ENCODE results near the gene CACNA1S. TPM values are rescaled to one million over a fixed set of nuclear protein-coding genes. Genes with fewer than 3 reads are reported as not detected.

The CACNA1S gene
- polyA plus RNA-seq, 1 of the 3 experiments (the other 2 are of a cell fraction): not detected

GRCh38 chr1:201127755-201128455, 15.7 kb upstream of the CACNA1S start:
- Histone ChIP-seq H3K27ac (ENCODE audit: low read depth in 2 of 2, low read length in 1 of 2) (no peak overlapping the region), H3K4me1 (ENCODE audit: control insufficient read depth in 1 of 2, insufficient read depth in 2 of 2, low read depth in 1 of 2, low read length in 1 of 2) (no peaks in the 10 kb centered on the region; a peak in 1 of 4 replicates), H3K79me2 (ENCODE audit: insufficient read depth) (no peaks in the 10 kb centered on the region), H4K20me1 (ENCODE audit: insufficient read depth) (no peaks in the 10 kb centered on the region), H3K9me2 (no peaks in the 10 kb centered on the region), H3K36me3 (replicated peaks in 1 of 2; ENCODE audit: control insufficient read depth in 1 of 2, insufficient read depth in 2 of 2, low read length in 1 of 2) (no peaks in the 10 kb centered on the region), H3K9ac (no peak overlapping the region), H2AFZ (ENCODE audit: low read depth) (no peak overlapping the region), H3F3A (replicated peaks; ENCODE audit: insufficient read depth) (no peaks in the 10 kb centered on the region), H3K4me2 (no peak overlapping the region), H3K9me3 (no peaks in the 10 kb centered on the region), H3K4me3 (ENCODE audit: low read depth in 2 of 2, low read length in 1 of 2) (no peak overlapping the region), H3K27me3 (ENCODE audit: insufficient read depth) (peaks cover 28% of the 10 kb centered on the region; the same call in 1 of the 2 replicates)
- CTCF ChIA-PET: no interaction called here
- 87% methylated on average over 15 of the region's 17 CpGs for WGBS (ENCODE audit: low lambda C conversion rate)
- TF ChIP-seq NRF1 (IDR thresholded peaks at IDR 0.05; ENCODE audit: low read depth, low read length): no peak
- no peak for TF ChIP-seq FOSL2 (IDR thresholded peaks at IDR 0.05; ENCODE audit: borderline replicate concordance, low read depth)
- DNase-seq: no peak
- POLR2A ChIA-PET: no interaction called here

- H3K9me3 ChIP-seq: no peaks in the 10 kb centered on the region
- H3K36me3 ChIP-seq (replicated peaks in 1 of 2; ENCODE audit: control insufficient read depth in 1 of 2, insufficient read depth in 2 of 2, low read length in 1 of 2): no peaks in the 10 kb centered on the region
- POLR2A ChIA-PET: no interaction called here
- TF ChIP-seq POLR2AphosphoS5 (IDR thresholded peaks at IDR 0.05; ENCODE audit: low read depth, low read length): no peak
- TF ChIP-seq RXRA (IDR thresholded peaks at IDR 0.05; ENCODE audit: borderline replicate concordance, low read depth): no peak
- TF ChIP-seq MEF2A (IDR thresholded peaks at IDR 0.05; ENCODE audit: borderline replicate concordance, low read depth): no peak
- TF ChIP-seq NRF1 (IDR thresholded peaks at IDR 0.05; ENCODE audit: low read depth, low read length): no peak
- peak; percentile 21; the same call in 1 of the 2 replicates for TF ChIP-seq CTCF (IDR thresholded peaks at IDR 0.05)
- TF ChIP-seq USF1 (IDR thresholded peaks at IDR 0.05; ENCODE audit: borderline replicate concordance, low read depth): no peak
- no peak for TF ChIP-seq PBX3 (IDR thresholded peaks at IDR 0.05)
- TF ChIP-seq ELF1 (IDR thresholded peaks at IDR 0.05): no peak
- peak; percentile 44; the same call in 1 of the 2 replicates for TF ChIP-seq TCF12 (IDR thresholded peaks at IDR 0.05)
- TF ChIP-seq EZH2phosphoT487 (IDR thresholded peaks at IDR 0.05; ENCODE audit: borderline replicate concordance, low read depth): no peak
- TF ChIP-seq REST (IDR thresholded peaks at IDR 0.05; ENCODE audit: low read depth, low read length): no peak
- 0 out of 2 replicates have a peak, but pooled peaks have one; percentile 21 for TF ChIP-seq FOSL2 (IDR thresholded peaks at IDR 0.05; ENCODE audit: borderline replicate concordance, low read depth)
- no peaks in the 10 kb centered on the region for H4K20me1 ChIP-seq (ENCODE audit: insufficient read depth)
- peak; percentile 44 for DNase-seq
- no peaks in the 10 kb centered on the region for H3K9me2 ChIP-seq
- H2AFZ ChIP-seq (ENCODE audit: low read depth): no peak within 1 kb of the TSS
- H3K4me1 ChIP-seq (ENCODE audit: control insufficient read depth in 1 of 2, insufficient read depth in 2 of 2, low read depth in 1 of 2, low read length in 1 of 2): no peaks in the 10 kb centered on the region; a peak in 1 of 4 replicates
- 79% methylated on average over 21 of the region's 24 CpGs for WGBS (ENCODE audit: low lambda C conversion rate)
- CTCF ChIA-PET: interaction anchor here (1.1 to 1.4 kb wide), 2 partner anchors 11 to 95 kb away, joined by 4 to 5 read pairs; no protein-coding TSS in a partner anchor
- H3K27me3 ChIP-seq (ENCODE audit: insufficient read depth): peaks cover 30% of the 10 kb centered on the region; the same call in 1 of the 2 replicates
- no peak within 1 kb of the TSS for H3K4me2 ChIP-seq
- no peak within 1 kb of the TSS for H3K9ac ChIP-seq
- H3F3A ChIP-seq (replicated peaks; ENCODE audit: insufficient read depth): no peaks in the 10 kb centered on the region
- no peak within 1 kb of the TSS for H3K4me3 ChIP-seq (ENCODE audit: low read depth in 2 of 2, low read length in 1 of 2)
- H3K79me2 ChIP-seq (ENCODE audit: insufficient read depth): no peaks in the 10 kb centered on the region
- no peak within 1 kb of the TSS for H3K27ac ChIP-seq (ENCODE audit: low read depth in 2 of 2, low read length in 1 of 2)
Observed at GRCh38 chr1:201126832-201127754, 14.9 kb upstream of the CACNA1S start, which contains the start of gene ASCL5. ASCL5 (minus strand) TSS chr1:201127184; CDS start chr1:201115372, 11,812 bp downstream.

Measured in SK-N-SH (cell line).